ENCODE measurements around the gene TAOK3.

GRCh38 chr12:118102070-118102469 is 270.6 kb downstream of the TAOK3 start:
- no peak for TF ChIP-seq CTCF (IDR thresholded peaks at IDR 0.05; ENCODE audit: low read depth, low read length)
- no peak for TF ChIP-seq EZH2phosphoT487 (IDR thresholded peaks at IDR 0.05; ENCODE audit: low read depth)
